ENCODE data around the gene RASL12.
A peak's percentile ranks its signal among the peaks of the same experiment; 100 is the strongest.

Gene RASL12

DNA sequence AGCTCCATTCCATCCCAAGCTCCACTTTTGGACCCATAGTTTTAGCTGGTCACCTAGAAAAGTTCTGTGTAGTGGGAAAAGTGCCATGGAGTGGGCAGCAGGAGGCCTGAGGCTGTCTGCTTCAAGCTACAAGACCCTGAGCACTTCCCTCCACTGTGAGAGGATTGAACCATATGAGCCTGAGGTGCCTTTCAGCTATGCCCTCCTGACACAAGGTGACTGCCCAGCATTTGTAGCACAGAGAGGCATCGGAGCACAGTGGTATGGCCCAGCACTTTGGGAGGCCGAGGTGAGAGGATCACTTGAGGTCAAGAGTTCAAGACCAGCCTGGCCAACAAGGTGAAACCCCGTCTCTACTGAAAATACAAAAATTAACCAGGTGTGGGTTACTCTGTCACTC, 4.8 kb upstream of the RASL12 start:
- DNase-seq: no peak

DNA sequence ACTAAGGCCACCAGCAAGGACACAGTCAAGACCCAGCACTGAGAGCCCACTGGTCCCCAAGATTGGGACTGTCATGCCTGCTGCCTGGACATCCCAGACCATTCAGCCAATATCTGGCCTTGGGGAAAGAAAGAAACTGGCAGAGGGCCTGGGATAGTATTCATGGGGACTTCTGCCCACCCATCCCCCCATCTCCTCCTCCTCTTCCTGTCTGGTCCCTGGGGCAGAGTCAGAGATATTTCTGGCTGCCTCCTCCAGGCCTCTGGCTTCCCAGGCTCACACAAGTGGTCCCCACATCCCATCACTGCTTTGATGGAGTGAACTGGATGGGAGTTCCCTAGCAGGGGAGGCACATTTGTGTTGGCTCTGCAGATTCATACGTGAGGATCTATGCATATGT, 4.2 kb upstream of the RASL12 start:
- DNase-seq: no peak

DNA sequence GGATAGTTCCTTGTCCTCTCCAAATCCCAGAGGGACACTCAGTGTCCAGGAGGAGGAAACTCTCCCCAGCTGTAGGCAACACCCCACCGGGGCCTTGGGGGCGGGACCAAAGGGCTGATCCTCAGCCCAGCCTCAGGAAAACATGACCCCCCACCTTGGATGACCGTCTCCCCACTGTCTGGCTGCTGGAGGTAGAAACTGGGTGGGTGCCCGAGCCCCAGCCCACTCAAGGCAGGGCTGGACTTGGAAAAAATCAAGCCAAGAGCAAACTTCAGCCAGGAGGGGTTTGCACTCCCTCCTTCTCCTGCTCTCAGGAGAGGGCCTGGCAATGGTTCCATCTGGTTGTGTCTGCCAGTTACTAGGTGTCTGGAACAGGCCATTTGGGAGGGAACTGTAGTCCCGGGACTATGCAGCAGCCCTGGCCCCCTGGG, 3.6 kb upstream of the RASL12 start:
- DNase-seq: no peak

GRCh38 chr15:65069779-65070546, 2.2 kb upstream of the RASL12 start:
- no peak for DNase-seq

DNA sequence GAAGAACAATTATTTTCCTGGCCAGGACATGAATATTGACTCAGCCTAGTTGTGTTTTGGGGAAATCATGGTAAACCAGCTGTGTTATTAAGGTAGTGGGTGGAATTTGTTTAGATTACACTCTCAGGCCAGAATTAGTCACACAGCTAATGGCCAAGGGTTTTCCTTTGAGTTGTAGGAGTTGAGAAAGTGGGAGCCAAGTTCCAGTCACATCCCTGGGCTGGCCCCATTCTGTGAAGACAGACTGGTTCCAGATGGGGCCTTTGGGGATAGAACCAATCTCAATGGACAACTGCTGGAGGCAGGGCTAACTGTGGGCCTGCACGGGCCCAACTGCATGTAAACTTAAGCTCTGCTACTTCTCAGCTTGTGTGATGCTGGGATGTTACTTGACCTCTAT, 1.4 kb upstream of the RASL12 start:
- no peak for DNase-seq

- DNase-seq: no peak
These were observed 605 bp upstream of the RASL12 start for GRCh38 chr15:65068403-65068788.

DNA sequence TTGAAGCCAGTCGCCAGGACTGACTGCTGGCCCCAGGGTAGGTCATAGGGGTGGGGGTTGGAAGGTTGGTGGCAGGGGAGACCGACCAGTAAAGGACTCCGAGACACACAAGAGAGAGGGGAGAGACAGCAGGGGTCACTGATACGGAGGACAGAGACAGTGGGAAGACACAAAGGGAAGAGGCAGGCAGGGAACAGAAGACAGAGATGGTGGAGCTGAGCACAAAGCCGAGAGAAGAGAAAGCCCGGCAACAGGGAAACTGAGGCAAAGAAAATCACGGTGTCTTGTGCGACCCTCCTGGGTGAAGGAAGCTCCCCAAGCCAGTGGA, 510 bp downstream of the RASL12 start:
- no peak for DNase-seq

DNA sequence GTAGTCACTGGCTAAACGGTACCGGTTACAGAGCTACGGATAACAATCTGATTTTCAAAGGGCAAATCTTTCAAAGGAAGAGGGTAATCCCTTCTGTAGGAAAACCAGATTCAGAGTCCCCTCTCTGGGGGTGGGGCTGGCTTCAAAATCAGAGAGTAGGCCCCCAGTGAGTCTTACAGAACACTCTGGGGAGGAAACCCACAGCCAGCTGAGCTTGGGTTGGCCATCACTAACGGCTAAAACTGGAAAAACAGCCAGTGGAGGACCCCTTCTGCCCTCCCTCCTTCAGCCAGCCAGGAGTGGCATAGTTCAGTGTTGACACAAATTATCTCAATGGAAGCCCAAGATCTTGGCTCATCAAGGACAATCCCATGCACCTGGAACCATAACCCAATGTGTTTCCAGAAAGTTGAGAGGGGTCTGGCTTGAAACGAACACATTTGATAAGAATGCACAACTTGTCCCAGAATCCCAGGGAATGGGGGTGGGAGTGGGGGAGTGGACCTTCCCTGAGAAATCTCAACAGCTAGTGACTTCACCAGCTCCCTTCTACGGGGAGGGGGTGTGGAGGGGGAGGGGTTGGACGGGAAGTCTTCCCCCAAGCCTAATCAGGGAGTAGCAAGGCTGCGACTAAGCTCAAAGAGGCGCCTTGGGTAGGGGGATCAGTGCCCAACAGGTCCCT, 1.0 kb downstream of the RASL12 start:
- no peak for DNase-seq

GRCh38 chr15:65066001-65066634, 1.7 kb downstream of the RASL12 start:
- DNase-seq: no peak

GRCh38 chr15:65062726-65063125, 5.1 kb downstream of the RASL12 start:
- no peak for DNase-seq

GRCh38 chr15:65062061-65062460, 5.7 kb downstream of the RASL12 start:
- no peak for DNase-seq

GRCh38 chr15:65060641-65061397, 7.0 kb downstream of the RASL12 start:
- no peak for DNase-seq

DNA sequence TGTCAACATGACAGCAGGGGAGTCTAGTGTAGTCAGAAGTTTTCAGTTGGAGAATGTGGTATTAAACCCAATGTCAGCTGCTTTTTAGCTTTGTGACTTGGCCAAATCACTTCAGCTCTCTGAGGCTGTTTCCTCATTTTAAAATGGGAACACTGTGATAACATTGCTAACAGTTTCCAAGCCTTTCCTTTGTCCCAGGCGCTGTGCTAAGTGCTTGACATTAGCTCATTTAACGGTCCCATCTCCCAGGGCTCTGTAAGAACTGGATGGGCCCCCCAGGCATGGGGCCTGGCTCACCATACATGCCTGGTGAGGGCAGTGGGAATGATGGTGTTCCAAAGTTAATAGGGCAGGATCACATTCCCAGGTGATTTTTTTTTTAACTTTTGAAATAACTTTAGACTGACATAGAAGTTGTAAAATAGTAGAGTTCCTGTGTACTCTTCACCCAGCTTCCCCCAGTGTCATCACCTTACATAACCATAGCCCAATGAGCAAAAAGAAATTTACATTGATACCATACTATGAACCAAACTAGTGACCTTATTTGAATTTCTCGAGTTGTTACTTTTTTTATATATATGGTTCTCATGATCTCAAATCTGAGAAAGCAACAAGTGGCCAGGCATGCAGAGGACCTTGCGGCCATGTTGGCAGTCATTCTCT, 7.7 kb downstream of the RASL12 start:
- DNase-seq: no peak

DNA sequence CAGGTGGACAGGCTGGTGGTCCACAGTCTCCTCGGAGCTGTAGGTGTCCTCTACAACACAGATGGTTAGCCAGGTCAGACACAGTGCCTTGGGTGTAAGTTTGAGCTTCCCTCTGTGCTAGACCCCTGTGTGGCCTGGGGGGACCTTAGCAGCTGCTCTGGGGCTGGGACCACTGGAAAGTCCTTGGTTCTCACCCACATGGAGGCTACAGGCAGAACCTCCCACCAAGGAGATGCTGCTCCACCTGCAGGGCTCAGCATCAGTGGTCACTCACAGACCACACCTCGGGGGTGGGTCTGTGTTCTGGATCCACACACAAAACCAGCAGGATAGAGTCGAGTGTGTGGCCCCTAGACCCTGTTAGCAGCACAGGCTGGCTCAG, 8.4 kb downstream of the RASL12 start:
- DNase-seq: no peak

- no peak for DNase-seq
These were observed 9.1 kb downstream of the RASL12 start for GRCh38 chr15:65058394-65059368.

DNA sequence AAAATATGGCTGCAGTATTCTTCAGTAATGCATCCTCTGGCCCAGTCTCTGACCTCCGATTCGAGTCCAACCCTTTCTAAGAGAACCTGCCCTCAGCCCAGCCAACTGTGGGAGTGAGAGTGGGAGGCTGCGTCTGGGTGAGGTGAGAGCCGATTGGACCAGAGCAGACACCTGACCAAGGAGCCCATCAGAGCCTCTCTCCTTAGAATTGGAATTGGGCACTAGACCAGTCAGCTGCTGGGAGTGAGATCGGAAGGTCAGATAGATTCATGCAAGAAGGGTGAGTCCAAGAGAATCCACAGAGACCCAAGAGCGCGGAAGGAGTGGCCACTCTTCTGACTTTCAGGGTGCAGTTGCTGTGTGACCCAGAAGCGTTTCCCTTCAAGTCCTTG, 10.2 kb downstream of the RASL12 start:
- no peak for DNase-seq

DNA sequence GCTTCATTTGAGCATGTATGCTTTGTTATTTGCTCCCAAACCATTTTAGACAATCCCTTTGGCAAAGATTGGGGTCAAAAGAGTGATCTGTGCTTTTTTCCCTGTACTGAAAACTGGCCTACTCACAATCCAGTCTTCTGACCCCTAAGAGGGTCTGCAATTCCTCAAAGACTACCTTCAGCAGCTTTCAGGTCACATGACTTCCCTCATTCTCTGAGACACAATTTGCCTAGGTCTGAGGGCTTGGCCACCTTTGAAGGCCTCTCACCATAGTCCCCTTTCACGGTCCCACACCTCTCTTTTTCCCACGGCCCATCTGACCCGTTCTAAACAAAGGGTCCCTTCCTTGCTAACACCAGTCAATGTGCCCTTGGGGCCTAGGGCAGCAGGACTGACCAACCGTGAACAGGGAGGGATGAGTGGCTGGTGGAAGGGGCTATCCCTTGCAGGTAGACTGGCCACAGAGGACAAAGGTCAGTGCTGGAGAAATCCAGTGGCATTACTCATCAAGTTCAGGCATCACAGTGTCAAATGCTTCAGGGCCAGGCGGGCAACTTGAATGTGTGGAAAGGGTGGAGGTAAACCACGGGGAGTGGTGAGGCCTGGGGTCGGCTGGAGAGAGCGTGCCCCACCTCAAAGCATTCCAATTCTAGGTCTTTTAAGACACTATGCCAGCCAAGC, 10.8 kb downstream of the RASL12 start:
- no peak for DNase-seq

GRCh38 chr15:65056106-65056505, 11.7 kb downstream of the RASL12 start:
- DNase-seq: no peak

DNA sequence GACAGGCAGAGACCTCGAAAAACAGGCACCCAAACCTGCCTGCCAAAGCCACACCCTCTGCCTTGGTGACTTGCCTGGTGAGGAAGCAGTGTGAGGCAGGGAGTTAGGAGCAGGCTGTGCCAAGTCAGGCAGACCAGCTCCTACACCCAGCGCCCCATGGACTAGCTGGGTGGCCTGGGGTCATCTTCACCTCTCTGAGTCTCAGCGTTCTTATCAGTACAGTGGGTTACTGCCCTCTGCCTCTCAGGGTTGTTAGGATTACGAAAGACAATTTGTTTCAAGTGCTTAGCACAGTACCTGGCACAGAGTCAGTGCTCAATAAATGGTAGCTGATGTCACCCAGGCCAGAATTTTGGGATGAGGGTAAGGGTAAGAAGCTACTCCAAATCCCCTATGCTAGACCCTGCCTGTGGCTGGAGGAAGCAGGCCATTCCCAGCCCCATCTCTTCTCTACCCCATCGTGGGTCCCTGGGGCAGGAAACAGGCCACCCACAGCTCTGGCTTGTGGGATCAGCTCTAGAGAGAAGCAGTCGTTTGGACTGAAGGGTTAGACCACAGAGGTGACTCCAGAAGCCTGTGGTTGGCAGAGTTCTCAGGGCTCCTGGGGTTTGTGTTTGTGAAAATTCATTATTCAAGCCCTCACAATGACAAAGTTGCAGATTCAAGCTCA, 12.5 kb downstream of the RASL12 start:
- no peak for DNase-seq

GRCh38 chr15:65054333-65055200, 13.2 kb downstream of the RASL12 start:
- DNase-seq: peak; percentile 2
